GM18868 (cell line): Measurements from ENCODE around the gene CDKAL1.
A peak's percentile ranks its signal among the peaks of the same experiment; 100 is the strongest.
"Not testable (repeated sequence)": the region's sequence is repeated elsewhere in the genome, so short reads cannot be mapped to it uniquely, and the experiment has no call there.

Experiments
- ATAC-seq: cut with Tn5 transposase; IDR thresholded peaks from one replicate; pipeline ENCODE4 v1.9.1; 2021; ENCODE audit warnings: mild to moderate bottlenecking, moderate library complexity; ENCODE audit not compliant: unreplicated experiment

CDKAL1 gene

GRCh38 chr6:20534295-20535262, at the start of gene CDKAL1:
Gene CDKAL1, plus strand, starts transcription at chr6:20534457. Its CDS starts 11,894 bp downstream, at chr6:20546351.
- ATAC-seq = peak; percentile 89

- no peak for ATAC-seq
These were observed 47.6 kb upstream of the CDKAL1 start for GRCh38 chr6:20486641-20487040.

GRCh38 chr6:20487669-20488375, 46.4 kb upstream of the CDKAL1 start:
- ATAC-seq = no peak

GRCh38 chr6:20490591-20490990, 43.7 kb upstream of the CDKAL1 start:
- no peak for ATAC-seq

GRCh38 chr6:20492099-20492498, 42.2 kb upstream of the CDKAL1 start:
- no peak for ATAC-seq

- no peak for ATAC-seq
These were observed 36.8 kb upstream of the CDKAL1 start for GRCh38 chr6:20497216-20498040.

- ATAC-seq = no peak
These were observed 36.2 kb upstream of the CDKAL1 start for GRCh38 chr6:20498041-20498385.

GRCh38 chr6:20509212-20509611, 25.0 kb upstream of the CDKAL1 start:
- ATAC-seq = no peak

- no peak for ATAC-seq
These were observed 22.4 kb upstream of the CDKAL1 start for GRCh38 chr6:20511852-20512251.

GRCh38 chr6:20525208-20525607, 9.0 kb upstream of the CDKAL1 start:
- not testable (repeated sequence) for ATAC-seq

GRCh38 chr6:20529086-20529448, 5.2 kb upstream of the CDKAL1 start:
- peak; percentile 53 for ATAC-seq

- no peak for ATAC-seq
These were observed 1.4 kb upstream of the CDKAL1 start for GRCh38 chr6:20532881-20533280.

GRCh38 chr6:20533746-20534294, 437 bp upstream of the CDKAL1 start:
- ATAC-seq = peak; percentile 5

- no peak for ATAC-seq
These were observed 3.9 kb downstream of the CDKAL1 start for GRCh38 chr6:20538131-20538662.

- no peak for ATAC-seq
These were observed 4.7 kb downstream of the CDKAL1 start for GRCh38 chr6:20538907-20539306.

GRCh38 chr6:20539387-20539786, 5.1 kb downstream of the CDKAL1 start:
- ATAC-seq = no peak

GRCh38 chr6:20540683-20541082, 6.4 kb downstream of the CDKAL1 start:
- ATAC-seq = no peak

- no peak for ATAC-seq
These were observed 7.1 kb downstream of the CDKAL1 start for GRCh38 chr6:20541382-20541781.

GRCh38 chr6:20542927-20543602, 8.8 kb downstream of the CDKAL1 start:
- ATAC-seq = peak; percentile 97

GRCh38 chr6:20548264-20548663, 14.0 kb downstream of the CDKAL1 start:
- ATAC-seq = no peak
